Natural killer cell (primary cell): Measurements from ENCODE around the gene TMEM141. TPM values are rescaled to one million over a fixed set of nuclear protein-coding genes. Genes with fewer than 3 reads are reported as not detected.

Experiments used
- ATAC-seq, 3 donors: fragments of 150-1000 bp in 2 of 3; fragments of 200-7000 bp in 1 of 3; cut with Tn5 transposase; 1 replicate in 1 of 3; 2 replicates in 2 of 3; pipeline ENCODE4 v1.10.0; 2021; ENCODE audit warnings: mild to moderate bottlenecking in 2 of 3, moderate library complexity in 2 of 3
- DNase-seq, 2 donors: peaks; one replicate each; pipeline versions ENCODE4 v3.0.0 to v3.0.0-alpha.2; 2013 to 2021; ENCODE audit warnings: mixed read lengths in 1 of 2
- H3K27ac ChIP-seq: one replicate; pipeline ENCODE4 v1.5.1; 2013; ENCODE audit warnings: mild to moderate bottlenecking, low read length
- H3K27me3 ChIP-seq: one replicate; pipeline ENCODE4 v1.6.1; 2013; ENCODE audit warnings: low read length; ENCODE audit not compliant: control insufficient read depth, insufficient read depth
- H3K36me3 ChIP-seq: one replicate; pipeline ENCODE4 v1.6.1; 2013; ENCODE audit warnings: low read length; ENCODE audit not compliant: control insufficient read depth, insufficient read depth
- H3K4me1 ChIP-seq: one replicate; pipeline ENCODE4 v1.6.1; 2013; ENCODE audit warnings: low read length; ENCODE audit not compliant: control insufficient read depth, insufficient read depth
- H3K4me3 ChIP-seq: one replicate; pipeline ENCODE4 v1.5.1; 2013; ENCODE audit warnings: low read length
- H3K9me3 ChIP-seq: one replicate; pipeline ENCODE4 v1.6.1; 2013; ENCODE audit warnings: low read length; ENCODE audit not compliant: control insufficient read depth, insufficient read depth
- H3K27ac Mint-ChIP-seq, 2 donors: one replicate each; pipeline ENCODE4 v1.8.0; 2022; ENCODE audit warnings: mild to moderate bottlenecking in 2 of 2, mixed read lengths in 2 of 2, moderate library complexity in 1 of 2
- H3K27me3 Mint-ChIP-seq, 2 donors: one replicate each; pipeline ENCODE4 v1.8.0; 2022; ENCODE audit warnings: low read depth in 2 of 2, mixed read lengths in 2 of 2
- H3K36me3 Mint-ChIP-seq: one replicate; pipeline ENCODE4 v1.8.0; 2022; ENCODE audit warnings: mixed read lengths
- H3K4me1 Mint-ChIP-seq, 2 donors: one replicate each; pipeline ENCODE4 v1.8.0; 2022; ENCODE audit warnings: mixed read lengths in 2 of 2
- H3K4me3 Mint-ChIP-seq: one replicate; pipeline ENCODE4 v1.8.0; 2022; ENCODE audit warnings: mild to moderate bottlenecking, moderate library complexity, mixed read lengths
- H3K9me3 Mint-ChIP-seq, 2 donors: one replicate each; pipeline ENCODE4 v1.8.0; 2022; ENCODE audit warnings: mixed read lengths in 2 of 2
- CTCF ChIP-seq: fragments of 200-600 bp; IDR thresholded peaks from one replicate; pipeline ENCODE4 v1.8.0; 2022; ENCODE audit warnings: antibody characterized with exemption
- WGBS: methylation state at CpG from one replicate; pipeline ENCODE4 v1.1.7; 2013; ENCODE audit warnings: missing lambda C conversion rate; ENCODE audit not compliant: insufficient coverage; 5-methylcytosine and 5-hydroxymethylcytosine counted together
- intact Hi-C: fragments of 100-400 bp; cut with micrococcal nuclease; formaldehyde crosslinking; loops from one replicate; pipeline ENCODE4 v1.14.2; 2022
- total RNA-seq, 4 donors: library from RNA; stranded (reverse); fragments of 120-200 nt in 1 of 4; gene quantifications; one replicate each; pipeline versions ENCODE4 v1.2.3 to v1.2.4, GENCODE V29; 2013 to 2022

TMEM141 gene
- total RNA-seq, 3 donors from 2014 or later (not counting 1 experiment from before 2014, with no cell fraction given) = 22.4 to 26.9 (median 26.6) TPM

DNA sequence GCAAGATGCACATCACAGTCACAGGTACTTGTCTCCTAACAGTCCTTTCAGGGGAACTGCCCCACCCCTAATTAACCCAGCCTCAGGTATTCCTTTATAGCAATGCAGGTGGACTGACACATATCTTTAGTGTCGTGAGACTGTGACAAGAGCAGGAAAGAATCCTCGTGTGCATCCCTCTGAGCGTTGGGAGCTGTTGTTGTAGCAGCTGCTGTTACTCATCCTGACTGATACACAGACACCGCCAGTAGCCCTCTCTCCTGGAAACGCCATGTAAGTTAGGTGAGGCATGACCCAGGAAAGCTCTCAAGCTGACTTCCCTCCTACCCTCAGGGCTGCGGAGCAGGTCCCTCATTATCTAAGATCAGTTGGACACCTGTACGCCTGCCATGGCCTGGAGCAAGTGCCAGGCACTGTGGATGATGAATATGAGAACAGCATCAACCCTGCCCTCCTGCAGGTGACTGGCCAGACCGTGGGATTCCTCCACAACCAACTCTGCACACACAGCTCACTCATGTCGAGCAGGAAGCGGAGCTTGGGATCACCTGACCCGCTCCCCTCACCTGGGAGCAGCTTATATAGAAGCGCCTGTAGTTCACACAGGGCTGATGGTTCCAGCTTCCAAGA lies 16.6 kb upstream of the TMEM141 start:
- H3K4me1 Mint-ChIP-seq = peaks cover 0 to 10% of the 10 kb centered on the region in 2 donors
- Histone ChIP-seq H3K36me3 (no peaks in the 10 kb centered on the region), H3K27me3 (no peaks in the 10 kb centered on the region), H3K4me3 (no peak overlapping the region), H3K27ac (no peak overlapping the region), H3K9me3 (peaks cover 9% of the 10 kb centered on the region), H3K4me1 (peaks cover 9% of the 10 kb centered on the region)
- H3K36me3 Mint-ChIP-seq = no peaks in the 10 kb centered on the region
- H3K27ac Mint-ChIP-seq = no peak overlapping the region
- intact Hi-C loops = no loop called here
- no peak for DNase-seq
- ATAC-seq = no peak
- H3K27me3 Mint-ChIP-seq = peaks cover 22 to 29% of the 10 kb centered on the region in 2 donors
- 89% methylated on average over 12 of the region's 12 CpGs for WGBS
- H3K4me3 Mint-ChIP-seq = no peak overlapping the region
- H3K9me3 Mint-ChIP-seq = no peaks in the 10 kb centered on the region
- no peak for TF ChIP-seq CTCF

DNA sequence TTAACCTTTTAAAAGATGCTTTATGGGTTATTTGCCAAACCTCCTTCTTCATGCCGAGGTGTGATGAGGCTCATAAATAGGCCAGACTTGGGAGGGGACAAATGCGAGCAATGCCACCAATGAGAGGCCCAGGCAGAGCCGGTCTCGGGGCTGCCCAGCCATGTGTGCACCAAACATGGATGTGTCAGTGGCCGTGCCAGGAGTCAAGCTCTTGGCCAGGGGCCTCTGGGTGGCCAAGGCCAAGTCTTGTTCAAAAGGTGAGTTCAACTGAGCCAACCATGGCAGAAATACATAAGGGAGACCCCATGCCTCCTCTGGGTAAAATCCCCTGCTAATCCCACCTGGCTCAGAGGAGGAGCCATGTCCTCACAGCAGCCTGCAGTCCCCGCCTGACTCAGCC lies 16.0 kb upstream of the TMEM141 start:
- H3K27me3 ChIP-seq = no peaks in the 10 kb centered on the region
- no peaks in the 10 kb centered on the region for H3K36me3 Mint-ChIP-seq
- peaks cover 9% of the 10 kb centered on the region for H3K9me3 ChIP-seq
- no peak overlapping the region for H3K4me3 ChIP-seq
- H3K4me1 ChIP-seq = peaks cover 5% of the 10 kb centered on the region
- DNase-seq = no peak
- peaks cover 22 to 35% of the 10 kb centered on the region in 2 donors for H3K27me3 Mint-ChIP-seq
- ATAC-seq = no peak
- H3K27ac Mint-ChIP-seq = no peak overlapping the region
- no peak overlapping the region for H3K4me3 Mint-ChIP-seq
- intact Hi-C loops = no loop called here
- H3K4me1 Mint-ChIP-seq = peaks cover 0 to 5% of the 10 kb centered on the region in 2 donors
- no peak overlapping the region for H3K27ac ChIP-seq
- TF ChIP-seq CTCF = no peak
- H3K9me3 Mint-ChIP-seq = no peaks in the 10 kb centered on the region
- 95% methylated on average over 6 of the region's 6 CpGs for WGBS
- H3K36me3 ChIP-seq = no peaks in the 10 kb centered on the region

DNA sequence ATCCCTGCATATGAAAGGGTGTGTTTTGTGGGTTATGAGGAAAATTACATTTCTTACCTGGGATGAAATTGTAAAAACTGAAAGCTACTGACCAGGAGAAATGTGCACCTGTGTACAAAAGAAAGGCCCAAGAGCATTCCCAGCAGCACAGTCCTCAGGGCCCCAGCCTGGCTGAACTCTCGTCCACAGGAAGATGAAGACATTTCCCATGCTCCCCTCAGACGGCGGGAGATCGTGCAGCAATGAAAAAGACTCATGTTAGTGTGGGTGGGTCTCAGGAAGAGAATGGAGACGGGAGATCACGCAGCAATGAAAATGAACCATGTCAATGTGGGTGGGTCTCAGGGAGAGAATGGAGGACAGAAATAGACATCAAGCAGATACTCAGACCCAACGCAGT lies 14.2 kb upstream of the TMEM141 start:
- Mint-ChIP-seq H3K4me1 (peaks cover 0 to 5% of the 10 kb centered on the region in 2 donors), H3K36me3 (no peaks in the 10 kb centered on the region), H3K4me3 (no peak overlapping the region), H3K9me3 (no peaks in the 10 kb centered on the region), H3K27ac (no peak overlapping the region), H3K27me3 (peaks cover 25 to 35% of the 10 kb centered on the region in 2 donors)
- intact Hi-C loops = no loop called here
- Histone ChIP-seq H3K4me1 (peaks cover 5% of the 10 kb centered on the region), H3K9me3 (peaks cover 9% of the 10 kb centered on the region), H3K4me3 (no peak overlapping the region), H3K27ac (no peak overlapping the region), H3K36me3 (no peaks in the 10 kb centered on the region), H3K27me3 (no peaks in the 10 kb centered on the region)
- no peak for ATAC-seq
- TF ChIP-seq CTCF = no peak
- no peak for DNase-seq
- 81% methylated on average over 7 of the region's 7 CpGs for WGBS

- peaks cover 0 to 5% of the 10 kb centered on the region in 2 donors for H3K4me1 Mint-ChIP-seq
- TF ChIP-seq CTCF = no peak
- WGBS = 76% methylated on average over 14 of the region's 14 CpGs
- DNase-seq (no peak), ATAC-seq (no peak)
- intact Hi-C loops = no loop called here
- H3K9me3 ChIP-seq = peaks cover 9% of the 10 kb centered on the region
- H3K27me3 ChIP-seq = no peaks in the 10 kb centered on the region
- no peak overlapping the region for H3K4me3 ChIP-seq
- peaks cover 25 to 35% of the 10 kb centered on the region in 2 donors for H3K27me3 Mint-ChIP-seq
- peaks cover 5% of the 10 kb centered on the region for H3K4me1 ChIP-seq
- H3K27ac ChIP-seq = no peak overlapping the region
- no peaks in the 10 kb centered on the region for H3K36me3 ChIP-seq
- H3K9me3 Mint-ChIP-seq = no peaks in the 10 kb centered on the region
- H3K27ac Mint-ChIP-seq = no peak overlapping the region
- H3K4me3 Mint-ChIP-seq = no peak overlapping the region
- H3K36me3 Mint-ChIP-seq = no peaks in the 10 kb centered on the region
Measured at GRCh38 chr9:136777359-136777758, 13.8 kb upstream of the TMEM141 start.
